ENCODE data around the gene ASXL3. TPM values are rescaled to one million over a fixed set of nuclear protein-coding genes. Genes with fewer than 3 reads are reported as not detected.

The ASXL3 gene
- polyA plus RNA-seq, 1 donor (not counting 4 experiments of a cell fraction or from before 2014, with no cell fraction given): not detected

- no peaks in the 10 kb centered on the region for H3K4me1 ChIP-seq (ENCODE audit: control insufficient read depth, extremely low read depth, insufficient read depth, low read length)
- no peak overlapping the region for H3K27ac ChIP-seq (ENCODE audit: control insufficient read depth, insufficient read depth, low read length)
- H3K9me1 ChIP-seq (ENCODE audit: control insufficient read depth, extremely low read depth, insufficient read depth, low read length): no peaks in the 10 kb centered on the region
- no peaks in the 10 kb centered on the region for H3K27me3 ChIP-seq (ENCODE audit: control insufficient read depth, extremely low read depth, insufficient read depth, low read length)
- dilution Hi-C loops (cut with MboI; ENCODE audit: extremely low pct_ligation_motif_present, low sequenced_read_pairs): no loop called here
- no peak for DNase-seq (ENCODE audit: low read depth, low spot score)
- no peak for FAIRE-seq
- TF ChIP-seq, protein P1, sequence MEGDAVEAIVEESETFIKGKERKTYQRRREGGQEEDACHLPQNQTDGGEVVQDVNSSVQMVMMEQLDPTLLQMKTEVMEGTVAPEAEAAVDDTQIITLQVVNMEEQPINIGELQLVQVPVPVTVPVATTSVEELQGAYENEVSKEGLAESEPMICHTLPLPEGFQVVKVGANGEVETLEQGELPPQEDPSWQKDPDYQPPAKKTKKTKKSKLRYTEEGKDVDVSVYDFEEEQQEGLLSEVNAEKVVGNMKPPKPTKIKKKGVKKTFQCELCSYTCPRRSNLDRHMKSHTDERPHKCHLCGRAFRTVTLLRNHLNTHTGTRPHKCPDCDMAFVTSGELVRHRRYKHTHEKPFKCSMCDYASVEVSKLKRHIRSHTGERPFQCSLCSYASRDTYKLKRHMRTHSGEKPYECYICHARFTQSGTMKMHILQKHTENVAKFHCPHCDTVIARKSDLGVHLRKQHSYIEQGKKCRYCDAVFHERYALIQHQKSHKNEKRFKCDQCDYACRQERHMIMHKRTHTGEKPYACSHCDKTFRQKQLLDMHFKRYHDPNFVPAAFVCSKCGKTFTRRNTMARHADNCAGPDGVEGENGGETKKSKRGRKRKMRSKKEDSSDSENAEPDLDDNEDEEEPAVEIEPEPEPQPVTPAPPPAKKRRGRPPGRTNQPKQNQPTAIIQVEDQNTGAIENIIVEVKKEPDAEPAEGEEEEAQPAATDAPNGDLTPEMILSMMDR (optimal IDR thresholded peaks at IDR 0.05 in 1 of 3, IDR thresholded peaks at IDR 0.05 in 1 of 3, conservative IDR thresholded peaks at IDR 0.05 in 1 of 3; ENCODE audit: extremely low read depth in 1 of 3, insufficient read depth in 2 of 3, low read length in 3 of 3): no peak
- no peak overlapping the region for H3K9ac ChIP-seq (ENCODE audit: control insufficient read depth, extremely low read depth, insufficient read depth, low read length)
- H3K36me3 ChIP-seq (ENCODE audit: control insufficient read depth in 2 of 2, extremely low read depth in 1 of 2, insufficient read depth in 2 of 2, low read length in 2 of 2): no peaks in the 10 kb centered on the region
- H2AFZ ChIP-seq (ENCODE audit: control insufficient read depth, low read length): no peak overlapping the region
- H3K9me3 ChIP-seq (ENCODE audit: control insufficient read depth, low read depth, low read length): no peaks in the 10 kb centered on the region
- H4K20me1 ChIP-seq (ENCODE audit: control insufficient read depth, extremely low read depth, insufficient read depth, low read length): no peaks in the 10 kb centered on the region
- H3K4me3 ChIP-seq (ENCODE audit: control insufficient read depth in 2 of 3, extremely low read depth in 1 of 3, insufficient read depth in 2 of 3, low read depth in 1 of 3, low read length in 3 of 3): no peak overlapping the region
- H3K4me2 ChIP-seq (ENCODE audit: control insufficient read depth, extremely low read depth, insufficient read depth, low read depth, low read length): no peak overlapping the region
- H3K79me2 ChIP-seq (ENCODE audit: control insufficient read depth, insufficient read depth, low read length): no peaks in the 10 kb centered on the region
These were observed 49.1 kb downstream of the ASXL3 start for GRCh38 chr18:33627114-33627513.

DNA sequence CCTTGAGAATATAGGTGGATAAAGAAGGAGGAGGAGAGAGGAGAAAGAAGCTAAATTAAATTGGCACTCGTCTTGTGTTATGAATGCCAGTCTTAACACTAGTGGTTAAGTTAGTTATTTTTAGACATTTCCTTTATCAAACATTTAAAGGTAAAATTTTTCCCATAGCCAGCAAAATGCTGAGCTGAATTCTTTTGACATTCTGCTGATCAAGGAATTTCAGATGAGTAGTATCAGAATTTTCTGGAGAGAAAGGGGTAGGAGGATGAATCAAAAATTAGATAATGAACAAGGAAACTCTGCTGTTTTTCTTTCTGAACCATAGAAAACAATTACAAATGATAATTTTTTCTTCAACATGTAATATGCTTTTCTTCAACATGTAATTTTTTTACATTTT is 52.5 kb downstream of the ASXL3 start:
- Histone ChIP-seq H3K9ac (ENCODE audit: control insufficient read depth, extremely low read depth, insufficient read depth, low read length) (no peak overlapping the region), H3K27ac (ENCODE audit: control insufficient read depth, insufficient read depth, low read length) (no peak overlapping the region), H2AFZ (ENCODE audit: control insufficient read depth, low read length) (no peak overlapping the region), H3K4me1 (ENCODE audit: control insufficient read depth, extremely low read depth, insufficient read depth, low read length) (no peaks in the 10 kb centered on the region), H3K4me3 (ENCODE audit: control insufficient read depth in 2 of 3, extremely low read depth in 1 of 3, insufficient read depth in 2 of 3, low read depth in 1 of 3, low read length in 3 of 3) (no peak overlapping the region), H3K79me2 (ENCODE audit: control insufficient read depth, insufficient read depth, low read length) (no peaks in the 10 kb centered on the region), H3K4me2 (ENCODE audit: control insufficient read depth, extremely low read depth, insufficient read depth, low read depth, low read length) (no peak overlapping the region), H3K36me3 (ENCODE audit: control insufficient read depth in 2 of 2, extremely low read depth in 1 of 2, insufficient read depth in 2 of 2, low read length in 2 of 2) (no peaks in the 10 kb centered on the region), H3K9me3 (ENCODE audit: control insufficient read depth, low read depth, low read length) (no peaks in the 10 kb centered on the region), H3K9me1 (ENCODE audit: control insufficient read depth, extremely low read depth, insufficient read depth, low read length) (no peaks in the 10 kb centered on the region), H3K27me3 (ENCODE audit: control insufficient read depth, extremely low read depth, insufficient read depth, low read length) (no peaks in the 10 kb centered on the region), H4K20me1 (ENCODE audit: control insufficient read depth, extremely low read depth, insufficient read depth, low read length) (no peaks in the 10 kb centered on the region)
- dilution Hi-C loops (cut with MboI; ENCODE audit: extremely low pct_ligation_motif_present, low sequenced_read_pairs): no loop called here
- TF ChIP-seq EZH2 (IDR thresholded peaks at IDR 0.05; ENCODE audit: low read length): no peak
- TF ChIP-seq, protein P1 (optimal IDR thresholded peaks at IDR 0.05 in 1 of 3, IDR thresholded peaks at IDR 0.05 in 1 of 3, conservative IDR thresholded peaks at IDR 0.05 in 1 of 3; ENCODE audit: extremely low read depth in 1 of 3, insufficient read depth in 2 of 3, low read length in 3 of 3): no peak
- DNase-seq (ENCODE audit: low read depth, low spot score) (no peak), FAIRE-seq (no peak)
